Suppressor macrophage (primary cell): ENCODE data around the gene TATDN3.
"Not testable (repeated sequence)": the region's sequence is repeated elsewhere in the genome, so short reads cannot be mapped to it uniquely, and the experiment has no call there.

Experiments used
- DNase-seq, 4 experiments: peaks; one replicate each; pipeline ENCODE4 v3.0.0-alpha.2; 2020 to 2022

Gene TATDN3

GRCh38 chr1:212833211-212834207 lies 41.8 kb downstream of the TATDN3 start:
- not testable (repeated sequence) for DNase-seq

GRCh38 chr1:212838145-212838544 lies 46.5 kb downstream of the TATDN3 start:
- DNase-seq: no peak

DNA sequence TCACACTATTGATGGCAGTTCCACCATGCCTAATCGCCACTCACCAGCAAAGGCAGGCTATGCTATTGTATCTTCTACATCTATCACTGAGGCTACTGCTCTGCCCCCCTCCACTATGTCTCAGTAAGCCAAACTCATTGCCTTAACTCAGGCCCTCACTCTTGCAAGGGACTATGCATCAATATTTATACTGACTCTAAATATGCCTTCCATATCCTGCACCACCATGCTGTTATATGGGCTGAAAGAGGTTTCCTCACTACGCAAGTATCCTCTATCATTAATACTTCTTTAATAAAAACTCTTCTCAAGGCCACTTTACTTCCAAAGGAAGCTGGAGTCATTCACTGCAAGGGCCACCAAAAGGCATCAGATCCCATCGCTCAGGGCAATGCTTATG lies 52.8 kb downstream of the TATDN3 start:
- not testable (repeated sequence) for DNase-seq

- DNase-seq: no peak
Measured at GRCh38 chr1:212847549-212847948, 55.9 kb downstream of the TATDN3 start, which contains the start of gene SPATA45. SPATA45 (minus strand) TSS chr1:212847649; CDS start chr1:212836149, 11,500 bp downstream.

DNA sequence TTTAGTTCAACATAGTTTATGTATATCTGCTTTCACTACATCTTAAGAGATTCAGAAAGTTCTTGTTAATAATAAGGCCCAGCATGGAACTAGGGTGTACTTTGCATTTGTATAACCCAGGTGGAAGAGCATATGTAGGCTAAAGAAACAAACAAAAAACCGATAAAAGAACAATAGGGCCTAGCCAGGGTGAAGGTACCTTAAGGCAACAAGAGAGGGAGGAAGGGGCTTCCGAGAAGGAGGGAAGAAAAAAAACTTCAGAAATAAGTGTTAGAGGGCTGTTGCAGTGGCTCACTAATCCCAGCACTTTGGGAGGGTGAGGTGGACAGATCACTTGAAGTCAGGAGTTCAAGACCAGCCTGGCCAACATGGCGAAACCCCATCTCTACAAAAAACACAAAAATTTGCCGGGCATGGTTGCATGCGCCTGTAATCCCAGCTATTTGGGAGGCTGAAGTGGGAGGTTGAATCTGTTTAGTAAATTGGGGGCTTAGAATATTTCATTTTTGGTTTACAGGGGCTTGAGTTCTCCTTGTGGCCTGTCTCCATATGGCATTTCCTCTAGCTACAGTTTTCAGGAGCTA lies 60.5 kb downstream of the TATDN3 start:
- no peak for DNase-seq

- no peak for DNase-seq
Measured at GRCh38 chr1:212853658-212854057, 62.0 kb downstream of the TATDN3 start.

DNA sequence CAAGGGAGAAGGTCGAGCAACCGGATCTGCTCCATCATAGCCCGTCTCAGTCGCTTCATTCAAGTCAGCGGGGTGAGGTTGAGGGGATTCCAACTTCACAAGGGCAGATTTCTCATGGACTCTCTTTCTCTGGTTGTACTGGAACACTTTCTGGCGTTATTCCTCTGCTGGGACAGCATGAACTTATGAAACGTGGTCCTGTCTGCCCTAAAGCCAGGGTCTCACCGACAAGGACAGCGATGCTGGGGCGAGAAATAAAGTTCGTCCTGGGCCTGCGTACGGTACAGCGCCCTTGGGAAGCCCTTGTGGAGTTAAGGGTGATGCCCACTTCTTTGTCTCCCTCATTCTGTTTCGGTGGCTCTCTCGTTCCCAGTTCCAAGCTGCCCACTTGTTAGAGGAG lies 65.1 kb downstream of the TATDN3 start:
- DNase-seq: no peak

DNA sequence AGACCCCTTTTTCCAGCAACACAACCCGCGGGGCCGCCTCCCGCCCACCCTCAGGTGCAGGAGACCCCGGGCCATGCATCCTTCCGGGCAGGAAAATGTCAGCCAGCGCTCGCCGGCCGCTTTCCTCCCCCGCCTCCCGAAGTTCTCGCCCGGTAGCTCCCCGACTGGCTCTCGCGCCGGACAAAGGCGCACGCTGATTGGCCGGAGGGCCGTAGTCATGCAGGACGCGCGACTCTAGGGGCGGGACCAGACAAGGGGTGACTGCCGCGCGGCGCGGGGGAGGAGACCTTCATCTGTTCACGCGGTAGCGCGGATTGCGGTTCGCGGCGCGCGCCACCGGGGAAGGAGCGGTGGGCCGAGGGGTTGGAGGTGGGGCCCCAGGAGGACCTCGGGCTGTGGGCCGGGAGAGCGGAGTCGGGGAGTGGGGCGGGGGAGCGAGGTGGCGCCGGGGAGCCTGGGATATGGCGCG lies 66.3 kb downstream of the TATDN3 start, which contains the start of gene FLVCR1:
Gene FLVCR1, plus strand, starts transcription at position 284 of the 469 bp plus-strand sequence. Its CDS starts 178 bp downstream, at position 462.
- DNase-seq: peak; percentile 95 to 98 (median 98)

DNA sequence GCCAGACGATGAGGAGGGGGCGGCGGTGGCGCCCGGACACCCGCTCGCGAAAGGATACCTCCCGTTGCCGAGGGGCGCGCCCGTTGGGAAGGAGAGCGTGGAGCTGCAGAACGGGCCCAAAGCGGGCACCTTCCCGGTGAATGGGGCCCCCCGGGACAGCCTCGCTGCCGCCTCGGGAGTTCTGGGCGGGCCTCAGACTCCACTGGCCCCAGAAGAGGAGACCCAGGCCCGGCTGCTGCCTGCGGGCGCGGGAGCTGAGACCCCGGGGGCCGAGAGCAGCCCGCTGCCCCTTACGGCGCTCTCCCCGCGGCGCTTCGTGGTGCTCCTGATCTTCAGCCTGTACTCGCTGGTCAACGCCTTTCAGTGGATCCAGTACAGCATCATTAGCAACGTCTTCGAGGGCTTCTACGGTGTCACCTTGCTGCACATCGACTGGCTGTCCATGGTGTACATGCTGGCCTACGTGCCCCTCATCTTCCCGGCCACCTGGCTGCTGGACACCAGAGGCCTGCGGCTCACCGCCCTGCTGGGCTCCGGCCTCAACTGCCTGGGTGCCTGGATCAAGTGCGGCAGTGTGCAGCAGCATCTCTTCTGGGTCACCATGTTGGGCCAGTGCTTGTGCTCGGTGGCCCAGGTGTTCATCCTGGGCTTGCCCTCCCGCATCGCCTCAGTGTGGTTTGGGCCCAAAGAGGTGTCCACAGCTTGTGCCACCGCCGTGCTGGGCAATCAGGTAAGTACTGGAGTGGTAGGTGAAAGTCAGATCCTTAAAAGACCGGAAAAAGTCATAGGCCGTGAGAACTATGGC lies 67.0 kb downstream of the TATDN3 start:
- DNase-seq: peak; percentile 5 to 41 (median 26)

DNA sequence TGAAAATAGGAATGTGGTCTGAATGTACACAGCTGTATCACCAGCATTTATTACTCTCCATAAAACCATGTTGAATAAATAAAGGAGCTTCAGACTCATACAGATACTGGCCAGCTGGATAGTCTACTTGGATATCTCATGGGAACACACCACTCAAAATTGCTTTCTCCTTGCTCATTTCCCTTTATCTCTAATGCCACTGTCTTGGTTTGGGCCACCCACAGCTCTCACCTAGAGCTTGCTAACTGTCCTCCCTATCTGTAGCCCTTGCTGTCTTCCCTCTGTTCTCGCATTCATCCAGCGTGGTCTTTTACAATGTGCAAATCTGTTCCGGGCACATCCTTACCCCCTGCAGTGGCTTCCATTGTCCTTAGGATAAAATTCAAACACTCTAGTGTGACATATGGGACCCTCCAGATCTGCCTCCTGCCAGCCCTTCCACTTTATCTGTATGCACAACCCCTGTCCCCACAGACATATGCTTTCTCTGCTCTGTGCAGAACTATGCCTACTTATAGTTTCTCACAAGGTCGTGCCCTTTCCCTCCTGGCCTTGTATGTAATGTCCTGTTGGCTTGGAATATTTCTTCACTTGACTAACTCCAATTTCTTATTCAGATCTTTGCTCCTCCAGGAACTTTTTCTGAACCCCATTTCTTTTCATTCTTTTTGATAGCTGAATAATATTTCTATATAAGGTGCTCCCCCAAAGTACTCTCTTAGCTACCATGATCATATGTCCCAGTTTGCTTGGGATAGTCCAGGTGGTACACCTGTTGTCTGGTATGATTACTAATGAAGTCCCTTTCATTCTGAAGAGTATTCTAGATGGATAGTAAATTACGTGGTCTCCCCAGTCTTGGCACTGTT lies 69.3 kb downstream of the TATDN3 start:
- DNase-seq: no peak

DNA sequence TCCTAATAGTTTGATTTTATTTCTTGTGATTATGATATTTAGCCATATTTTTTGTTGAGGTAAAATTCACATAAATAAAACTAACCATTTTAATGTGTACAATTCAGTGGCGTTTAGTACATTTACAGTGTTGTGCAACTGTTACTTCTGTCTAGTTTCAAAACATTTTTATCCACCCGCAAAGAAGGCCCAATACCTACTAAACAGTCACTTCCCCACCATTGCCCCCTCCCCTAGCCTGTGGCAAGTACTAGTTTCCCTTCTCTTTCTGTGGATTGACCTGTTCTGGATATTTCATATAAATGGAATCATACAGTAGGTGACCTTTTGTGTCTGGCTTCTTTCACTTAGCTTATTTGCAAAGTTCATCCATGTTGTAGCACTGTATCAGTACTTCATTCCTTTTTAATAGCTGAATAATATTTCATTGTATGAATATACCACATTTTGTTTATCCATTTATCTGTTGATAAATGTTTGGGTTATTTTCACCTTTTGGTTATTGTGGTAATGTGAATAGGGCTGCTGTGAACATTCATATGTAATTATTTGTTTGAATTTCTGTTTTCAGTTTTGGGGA lies 70.5 kb downstream of the TATDN3 start:
- DNase-seq: peak; percentile 3 to 31 (median 14)

DNA sequence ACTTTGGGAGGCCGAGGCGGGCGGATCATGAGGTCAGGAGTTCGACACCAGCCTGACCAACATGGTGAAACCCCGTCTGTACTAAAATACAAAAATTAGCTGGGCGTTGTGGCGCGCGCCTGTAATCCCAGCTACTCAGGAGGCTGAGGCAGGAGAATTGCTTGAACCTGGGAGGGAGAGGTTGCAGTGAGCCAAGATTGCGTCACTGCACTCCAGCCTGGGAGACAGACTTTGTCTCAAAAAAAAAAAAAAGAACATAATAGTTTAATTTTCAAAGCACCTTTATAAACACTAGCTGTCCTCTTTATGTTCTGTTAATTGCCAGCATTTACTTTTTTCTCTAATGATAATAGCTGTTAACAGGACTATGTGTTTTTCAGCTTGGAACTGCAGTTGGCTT lies 71.7 kb downstream of the TATDN3 start:
- DNase-seq: not testable (repeated sequence)

- DNase-seq: no peak
Measured at GRCh38 chr1:212864201-212864600, 72.5 kb downstream of the TATDN3 start.
